Cardiac fibroblast (primary cell): Measurements from ENCODE around the gene KIFC1.
"Not testable (repeated sequence)": the region's sequence is repeated elsewhere in the genome, so short reads cannot be mapped to it uniquely, and the experiment has no call there.

Source experiments
- DNase-seq, 2 donors: peaks; one replicate each; pipeline versions ENCODE4 v3.0.0 to v3.0.0-alpha.2; 2010; ENCODE audit warnings: low read depth in 2 of 2
- H3K4me3 ChIP-seq, 2 donors: replicated peaks in 1 of 2; 1 replicate in 1 of 2; 2 replicates in 1 of 2; pipeline ENCODE4 v1.5.1; 2011; ENCODE audit warnings: low read depth in 2 of 2, low read length in 2 of 2, mild to moderate bottlenecking in 2 of 2, moderate library complexity in 1 of 2
- CTCF ChIP-seq: IDR thresholded peaks from one replicate; pipeline ENCODE4 v1.5.1; 2011; ENCODE audit warnings: low read depth, mild to moderate bottlenecking, low read length, inconsistent platforms

Gene KIFC1

GRCh38 chr6:33390173-33390572, 1.4 kb upstream of the KIFC1 start:
- TF ChIP-seq CTCF: no peak
- DNase-seq: no peak
- no peak overlapping the region for H3K4me3 ChIP-seq

- peak overlapping the region in 1 of 2 donors; percentile 97 for H3K4me3 ChIP-seq
- no peak for DNase-seq
- TF ChIP-seq CTCF: no peak
Measured at GRCh38 chr6:33390767-33391277, 801 bp upstream of the KIFC1 start.

GRCh38 chr6:33391922-33392594, 435 bp downstream of the KIFC1 start:
- DNase-seq: peak; percentile 28 to 41
- H3K4me3 ChIP-seq: peak overlapping the region; percentile 95 to 97
- no peak for TF ChIP-seq CTCF

- DNase-seq: no peak
- TF ChIP-seq CTCF: no peak
- peak overlapping the region; percentile 95 to 97 for H3K4me3 ChIP-seq
Measured at GRCh38 chr6:33392595-33392948, 949 bp downstream of the KIFC1 start.

GRCh38 chr6:33392979-33393378, 1.4 kb downstream of the KIFC1 start:
- no peak for TF ChIP-seq CTCF
- H3K4me3 ChIP-seq: peak overlapping the region in 1 of 2 donors; percentile 97
- no peak for DNase-seq

- H3K4me3 ChIP-seq: no peak overlapping the region
- TF ChIP-seq CTCF: no peak
Measured at GRCh38 chr6:33397541-33397940, 5.9 kb downstream of the KIFC1 start.

GRCh38 chr6:33398601-33399000, 7.0 kb downstream of the KIFC1 start:
- DNase-seq, H3K4me3 ChIP-seq: not testable (repeated sequence)

More at GRCh38 chr6:33397541-33397940, 5.9 kb downstream of the KIFC1 start:
- no peak for DNase-seq

GRCh38 chr6:33399881-33400280, 8.3 kb downstream of the KIFC1 start:
- not testable (repeated sequence) for H3K4me3 ChIP-seq, DNase-seq
